Sciatic nerve (tissue), 2 donors: ENCODE data around the gene CLCN3. TPM values are rescaled to one million over a fixed set of nuclear protein-coding genes. Genes with fewer than 3 reads are reported as not detected.
"Not testable (repeated sequence)": the region's sequence is repeated elsewhere in the genome, so short reads cannot be mapped to it uniquely, and the experiment has no call there.

ENCODE experiments used
- ATAC-seq: fragments of 200-7000 bp; cut with Tn5 transposase; one replicate; pipeline ENCODE4 v1.9.1; 2020; ENCODE audit warnings: mild to moderate bottlenecking, moderate library complexity
- DNase-seq: peaks from one replicate; pipeline ENCODE4 v3.0.0-alpha.2; 2020; ENCODE audit warnings: low spot score
- intact Hi-C: fragments of 100-400 bp; cut with DNase I; formaldehyde crosslinking; loops from one replicate; pipeline ENCODE4 v1.14.2; 2022
- total RNA-seq: library from RNA; stranded (reverse); fragmentation: NEBNext Ultra II Directional; extraction: Animal tissue kit (Norgen Biotek cat#: 25700); gene quantifications from one replicate; pipeline ENCODE4 v1.2.1, GENCODE V29; 2021
- donor health status: DM: no; HTN: no; CAD: no.
- donor health status: DM: no; HTN: no; CAD: no.

Gene CLCN3
- total RNA-seq, 1 donor from 2014 or later: 52.6 TPM

DNA sequence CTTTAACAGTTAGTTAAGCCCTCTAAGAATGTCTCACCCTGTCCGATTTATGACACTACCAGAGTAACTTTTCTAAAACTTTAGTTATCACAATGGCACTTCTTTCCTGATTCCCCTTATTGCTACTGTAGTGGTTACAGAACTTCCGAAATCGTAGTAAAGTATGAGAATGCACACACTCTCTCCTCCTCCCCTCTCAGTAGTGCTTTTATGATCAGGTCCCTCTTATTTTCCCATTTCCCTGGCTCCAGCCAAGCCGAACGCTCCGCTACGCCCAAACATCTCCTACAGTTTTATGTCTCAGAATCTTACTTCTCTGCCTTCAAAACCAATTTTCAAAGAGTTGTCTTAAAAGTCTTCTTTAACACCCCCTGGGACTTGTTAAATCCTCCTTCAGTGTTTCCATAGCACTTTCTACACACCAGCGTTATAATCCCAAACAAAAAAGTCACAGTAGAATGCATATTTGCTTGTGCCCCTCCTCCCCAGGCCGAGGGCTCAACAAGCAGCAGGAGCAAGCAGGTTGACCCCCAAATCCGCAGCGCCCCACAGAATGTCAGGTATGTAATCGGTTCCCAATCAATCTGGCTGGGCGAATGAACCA lies 136.7 kb downstream of the CLCN3 start:
- intact Hi-C loops: no loop called here
- ATAC-seq: no peak
- DNase-seq: no peak

DNA sequence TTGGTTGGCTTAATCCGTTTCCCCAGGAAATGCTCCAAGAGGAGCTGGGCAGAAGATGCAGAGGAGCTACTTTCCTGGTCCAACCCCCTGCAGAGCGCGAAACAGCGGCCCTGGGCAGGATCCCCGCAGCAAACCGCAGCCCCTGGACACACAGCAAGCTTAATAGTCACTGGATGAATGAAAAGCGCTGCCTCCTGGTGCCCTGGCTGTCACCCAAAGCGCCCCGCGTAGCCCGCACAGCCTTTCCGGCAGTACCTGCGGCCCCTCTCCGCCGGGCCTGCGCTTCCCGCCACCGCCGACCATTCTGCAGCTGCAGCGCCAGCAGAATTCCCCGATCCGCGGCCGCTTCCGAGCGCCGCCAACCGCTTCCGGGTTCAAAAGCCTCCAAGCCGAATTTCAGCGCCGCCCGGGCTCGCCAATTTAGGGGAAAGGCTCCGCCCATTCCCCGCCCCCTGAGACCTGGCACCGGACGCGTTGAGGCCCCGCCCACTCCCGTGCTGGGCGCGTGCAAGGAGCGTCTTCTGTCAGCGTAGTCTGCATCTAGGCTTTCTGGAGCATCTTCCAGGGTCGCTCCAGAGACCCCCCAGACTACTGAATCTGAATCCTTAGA lies 137.3 kb downstream of the CLCN3 start, which contains the start of gene HPF1:
Gene HPF1 (minus strand): TSS at position 370 of the 610 bp plus-strand sequence. CDS start 67 bp downstream, at position 303.
- intact Hi-C loops: no loop called here
- peak; percentile 95 for DNase-seq

DNA sequence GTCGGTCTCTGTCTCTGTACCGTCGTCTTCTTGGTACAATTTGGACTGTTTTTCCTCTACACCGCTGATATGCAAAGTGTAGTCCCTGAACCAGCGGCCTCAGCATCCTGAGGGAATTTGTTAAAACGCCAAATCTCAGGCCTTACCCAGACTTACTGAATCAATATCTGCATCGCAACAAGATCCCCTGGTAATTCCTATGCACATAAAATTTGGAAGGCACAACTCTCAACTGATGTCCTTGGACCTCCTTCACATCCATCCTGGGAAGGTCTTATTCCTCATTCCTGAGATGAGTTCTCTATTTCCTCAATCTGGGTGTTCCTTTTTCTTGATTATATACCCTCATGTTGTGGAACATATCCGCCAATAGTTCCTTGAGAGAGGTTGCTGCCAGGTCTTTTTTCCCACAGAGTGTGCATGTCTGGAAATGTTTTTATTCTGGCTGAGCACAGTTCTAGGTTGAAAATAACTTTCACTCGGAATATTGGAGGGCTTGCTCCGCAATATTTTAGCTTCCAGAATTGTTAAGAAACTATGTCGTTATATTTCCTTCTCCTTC lies 138.1 kb downstream of the CLCN3 start:
- ATAC-seq: peak; percentile 11
- no peak for DNase-seq
- intact Hi-C loops: no loop called here

More for the DNA sequence above, 137.3 kb downstream of the CLCN3 start, which contains the start of gene HPF1:
- peak; percentile 99 for ATAC-seq

DNA sequence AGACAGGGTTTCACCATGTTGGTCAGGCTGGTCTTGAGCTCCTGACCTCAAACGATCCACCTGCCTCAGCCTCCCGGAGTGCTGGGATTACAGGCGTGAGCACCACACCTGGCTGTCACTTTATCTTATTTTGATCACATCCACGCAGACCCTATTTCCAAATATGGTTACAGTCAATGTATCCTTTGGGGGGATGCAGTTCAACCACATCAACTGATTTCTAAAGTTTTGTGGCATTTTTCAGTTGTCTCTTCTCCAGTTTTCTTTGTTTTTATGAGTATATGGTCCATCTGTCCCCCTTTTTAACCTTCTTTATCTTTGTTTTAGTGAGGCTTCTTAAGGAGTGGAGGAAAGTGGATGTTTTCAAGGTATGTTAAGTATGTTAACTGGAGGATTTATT lies 141.5 kb downstream of the CLCN3 start:
- ATAC-seq (no peak), DNase-seq (no peak)
- intact Hi-C loops: no loop called here

DNA sequence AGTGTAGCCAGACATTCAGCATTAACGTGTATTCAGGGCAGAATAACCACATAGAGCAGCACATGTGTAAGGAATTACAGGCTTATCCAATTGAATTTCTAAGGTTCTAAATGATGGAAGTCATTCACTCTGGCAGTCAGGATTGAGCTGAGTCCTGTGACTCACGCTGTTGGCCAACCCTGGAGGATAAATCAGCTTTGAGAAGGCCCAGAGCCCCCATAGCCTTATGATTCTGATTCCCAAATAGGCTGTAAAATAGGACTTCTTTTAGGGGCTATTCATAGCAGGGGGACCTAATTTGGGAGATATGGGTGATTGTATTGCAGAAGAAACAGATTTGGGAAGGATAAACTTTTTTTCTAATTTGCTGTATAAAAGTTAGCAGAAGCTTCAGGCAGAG lies 145.5 kb downstream of the CLCN3 start:
- DNase-seq (no peak), ATAC-seq (no peak)
- intact Hi-C loops: loop anchor here (5.0 kb wide), 1 partner anchor 856 kb away; no protein-coding TSS in a partner anchor

DNA sequence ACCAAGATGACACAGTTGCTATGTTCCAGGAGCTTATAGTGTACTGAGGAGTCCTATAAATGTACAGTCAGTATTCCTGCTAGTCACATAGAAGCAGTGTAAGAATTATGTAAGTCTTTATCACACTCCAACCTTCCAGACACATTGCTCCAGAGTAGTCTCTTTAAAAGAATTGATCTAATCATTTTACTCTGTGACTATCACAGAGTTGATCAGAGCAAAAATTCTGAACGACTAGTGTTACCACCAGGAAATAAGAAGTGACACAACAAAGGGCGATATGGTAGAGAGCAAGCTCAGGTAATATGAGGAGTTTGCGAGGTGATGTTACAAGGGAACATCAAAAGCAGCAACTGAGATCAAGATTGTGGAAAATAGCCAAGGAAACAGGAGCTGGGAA lies 146.4 kb downstream of the CLCN3 start:
- ATAC-seq (no peak), DNase-seq (no peak)
- intact Hi-C loops: loop anchor here (5.0 kb wide), 1 partner anchor 856 kb away; no protein-coding TSS in a partner anchor

DNA sequence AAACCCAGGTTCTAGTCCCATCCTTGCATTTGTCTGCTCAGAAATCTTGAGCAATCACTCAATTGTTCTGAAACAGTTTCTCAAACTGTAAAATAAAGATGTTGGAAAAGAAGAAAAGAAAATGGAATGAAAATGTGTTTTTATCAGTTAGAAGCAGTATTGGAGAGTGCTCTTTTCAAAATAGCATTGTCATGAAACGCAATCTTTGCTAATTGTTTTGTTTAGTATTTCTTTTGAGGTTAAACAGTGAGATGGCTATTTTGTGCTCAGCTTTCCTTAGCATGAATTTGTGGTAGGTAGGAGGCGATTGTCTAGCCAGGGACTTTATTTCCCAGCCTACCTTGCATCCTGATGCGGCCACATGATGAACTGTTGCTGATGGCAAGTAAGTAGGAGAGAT lies 148.0 kb downstream of the CLCN3 start:
- no peak for DNase-seq
- no peak for ATAC-seq
- intact Hi-C loops: loop anchor here (5.0 kb wide), 1 partner anchor 854 kb away; no protein-coding TSS in a partner anchor

DNA sequence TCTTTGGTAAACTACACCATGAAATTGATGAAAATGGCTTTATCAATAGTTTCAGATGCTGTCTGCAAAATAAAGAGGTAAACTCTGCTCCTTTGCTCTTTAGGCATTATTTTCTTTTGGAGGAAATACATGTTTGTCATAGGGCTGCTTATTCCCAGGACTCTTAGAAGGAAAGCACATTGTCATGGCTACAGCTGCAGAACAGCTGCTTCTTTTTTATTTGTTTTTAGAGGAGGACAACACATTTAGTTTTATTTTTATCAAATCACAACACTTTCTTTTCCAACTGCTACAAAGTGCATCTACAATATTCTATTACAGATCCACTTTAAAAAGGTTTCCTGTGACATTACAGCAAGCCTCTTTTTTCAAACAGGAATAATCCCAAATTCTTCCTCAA lies 150.0 kb downstream of the CLCN3 start:
- intact Hi-C loops: no loop called here
- peak; percentile 84 for ATAC-seq
- DNase-seq: no peak

DNA sequence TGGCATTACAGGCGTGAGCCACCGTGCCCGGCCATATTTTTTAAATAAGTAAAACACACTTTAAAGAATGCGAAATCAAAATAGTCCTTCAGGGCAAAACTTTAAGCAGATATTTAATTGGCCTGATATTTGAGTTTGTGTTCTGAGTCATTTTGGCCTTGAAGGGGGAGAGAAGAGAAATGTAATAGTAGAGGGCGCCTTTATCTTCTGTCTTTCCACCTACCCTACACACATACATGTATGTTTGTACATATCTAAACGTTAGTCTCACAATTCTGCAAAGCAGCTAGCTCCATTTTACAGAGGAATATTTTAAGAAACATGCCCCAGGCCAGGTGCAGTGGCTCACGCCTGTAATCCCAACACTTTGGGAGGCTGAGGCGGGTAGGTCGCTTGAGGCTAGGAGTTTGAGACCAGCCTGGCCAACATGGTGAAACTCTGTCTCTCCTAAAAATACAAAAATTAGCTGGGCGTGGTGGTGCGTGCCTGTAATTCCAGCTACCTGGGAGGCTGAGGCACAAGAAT lies 151.2 kb downstream of the CLCN3 start:
- ATAC-seq: not testable (repeated sequence)

More for the DNA sequence above, 151.2 kb downstream of the CLCN3 start:
- intact Hi-C loops, DNase-seq: not testable (repeated sequence)

Other genes starting within 250 kb of the CLCN3 start
- gene NEK1, start 8.0 kb upstream of the CLCN3 start, total RNA-seq: 128 TPM
- gene HPF1, start 137.4 kb downstream of the CLCN3 start, total RNA-seq: 31.3 TPM